GM23338 (cell line): ENCODE results near the gene MYO1F.

Experiments
- CREB1 ChIP-seq: fragments of 250-450 bp; sonication (Bioruptor Pico); IDR thresholded peaks from 2 replicates; pipeline ENCODE4 v1.5.0; 2020; ENCODE audit warnings: low read depth, mild to moderate bottlenecking, moderate library complexity
- CTCF ChIP-seq, 2 experiments: fragments of 200-600 bp in 1 of 2; sonication (generic) in 1 of 2; conservative IDR thresholded peaks; 2 replicates each; pipeline versions ENCODE4 v1.5.1 to v1.6.1; 2016 to 2017; ENCODE audit warnings: antibody characterized with exemption in 2 of 2, low read depth in 2 of 2, mild to moderate bottlenecking in 2 of 2, moderate library complexity in 1 of 2
- EZH2 ChIP-seq: fragments of 200-600 bp; sonication (generic); IDR thresholded peaks from one replicate; pipeline ENCODE4 v1.8.0; 2017; ENCODE audit warnings: antibody characterized with exemption, mild to moderate bottlenecking, low read depth; ENCODE audit not compliant: unreplicated experiment
- EZH2phosphoT487 ChIP-seq: fragments of 200-600 bp; sonication (generic); IDR thresholded peaks from one replicate; pipeline ENCODE4 v1.8.1; 2018; ENCODE audit warnings: antibody characterized with exemption; ENCODE audit not compliant: unreplicated experiment
- JUNB ChIP-seq: IDR thresholded peaks from one replicate; pipeline ENCODE4 v1.6.1; 2016; ENCODE audit warnings: antibody characterized with exemption; ENCODE audit not compliant: unreplicated experiment
- POLR2AphosphoS5 ChIP-seq: IDR thresholded peaks from 2 replicates; pipeline ENCODE4 v1.6.1; 2016; ENCODE audit warnings: antibody characterized with exemption, low read depth
- REST ChIP-seq: IDR thresholded peaks from one replicate; pipeline ENCODE4 v1.6.1; 2018; ENCODE audit warnings: antibody characterized with exemption; ENCODE audit not compliant: unreplicated experiment
- STAT1 ChIP-seq: IDR thresholded peaks from one replicate; pipeline ENCODE4 v1.6.1; 2016; ENCODE audit warnings: antibody characterized with exemption; ENCODE audit not compliant: unreplicated experiment
- ZNF114 ChIP-seq: fragments of 250-450 bp; sonication (Bioruptor Pico); IDR thresholded peaks from 2 replicates; pipeline ENCODE4 v1.5.0; 2020; ENCODE audit warnings: mild to moderate bottlenecking, moderate library complexity

GRCh38 chr19:8515317-8515716, 61.9 kb downstream of the MYO1F start:
- no peak for TF ChIP-seq JUNB
- no peak for TF ChIP-seq CTCF (conservative IDR thresholded peaks at IDR 0.05; ENCODE audit: low read depth in 2 of 2)
- TF ChIP-seq CREB1 (CRISPR knock-in tag), result no peak
- no peak for TF ChIP-seq ZNF114 (CRISPR knock-in tag)
- no peak for TF ChIP-seq POLR2AphosphoS5
- no peak for TF ChIP-seq REST
- TF ChIP-seq EZH2, result no peak
- no peak for TF ChIP-seq EZH2phosphoT487
- no peak for TF ChIP-seq STAT1
